ENCODE results near the gene CCDC91.

- no peak for TF ChIP-seq CTCF (optimal IDR thresholded peaks at IDR 0.05 in 1 of 3, IDR thresholded peaks at IDR 0.05 in 1 of 3, conservative IDR thresholded peaks at IDR 0.05 in 1 of 3; ENCODE audit: extremely low read depth in 1 of 3, insufficient read depth in 2 of 3, low read length in 3 of 3)
- no peak for TF ChIP-seq EZH2 (IDR thresholded peaks at IDR 0.05; ENCODE audit: low read length)
Measured at GRCh38 chr12:28292699-28293098, 102.4 kb downstream of the CCDC91 start.
